ENCODE data around the gene PPP1R12C.

Gene PPP1R12C

GRCh38 chr19:55101261-55101660 lies 16.2 kb downstream of the PPP1R12C start:
- no peaks in the 10 kb centered on the region for H3K9me3 ChIP-seq (ENCODE audit: control insufficient read depth, insufficient read depth, low read length)
- H3K4me3 ChIP-seq (ENCODE audit: low read depth, low read length): no peak overlapping the region
- no peaks in the 10 kb centered on the region for H3K27me3 ChIP-seq (ENCODE audit: control insufficient read depth, insufficient read depth, low read length)
- peaks cover 10% of the 10 kb centered on the region for H3K36me3 ChIP-seq (ENCODE audit: control insufficient read depth, insufficient read depth, low read length)
- no peak overlapping the region for H3K9ac ChIP-seq (ENCODE audit: low read depth, low read length)
- no peaks in the 10 kb centered on the region for H3K4me1 ChIP-seq (ENCODE audit: control insufficient read depth, insufficient read depth, low read length)

DNA sequence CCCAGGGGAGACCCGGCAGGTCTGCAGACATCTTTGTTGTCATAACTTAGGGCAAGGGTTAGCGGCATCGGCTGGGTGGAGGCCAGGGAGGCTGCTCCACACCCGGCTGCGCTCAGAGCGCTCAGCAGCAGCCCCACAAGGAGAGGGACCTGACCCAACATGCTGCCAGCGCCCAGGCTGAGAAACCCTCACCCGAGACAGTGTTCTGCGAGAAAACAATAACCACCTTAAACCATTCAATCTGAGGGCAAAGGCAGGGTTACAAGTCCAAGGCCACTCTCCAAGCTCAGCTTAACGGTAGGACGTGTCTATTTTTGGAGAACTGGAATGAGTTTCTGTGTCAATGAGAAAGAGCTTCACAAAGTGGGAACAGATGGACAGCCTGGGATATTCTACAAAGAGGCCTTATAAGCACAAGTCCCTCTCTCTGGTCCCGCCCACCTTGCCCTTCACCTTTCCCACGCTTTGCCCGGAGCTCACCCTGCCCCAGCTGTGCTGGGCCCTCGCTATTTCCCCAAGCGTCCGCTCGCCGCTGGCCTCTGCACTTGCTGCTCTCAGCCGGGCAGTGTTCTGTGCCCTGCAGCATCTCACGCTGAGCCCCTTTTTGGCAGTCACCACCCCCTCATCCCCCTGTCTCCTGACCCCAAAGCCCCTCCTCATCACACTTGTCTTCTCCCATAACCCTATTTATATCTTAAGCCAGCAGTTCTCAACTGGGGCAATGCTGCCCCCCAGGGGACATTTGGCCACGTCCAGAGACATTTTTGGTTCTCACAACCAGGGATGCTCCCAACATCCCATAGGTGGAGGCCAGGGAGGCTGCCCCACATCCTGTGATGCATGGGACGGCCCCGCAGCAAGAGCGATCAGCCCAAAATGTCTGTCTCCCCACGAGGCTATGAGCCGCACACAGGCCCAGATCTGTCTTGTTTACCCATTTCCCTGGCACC lies 17.6 kb downstream of the PPP1R12C start:
- Histone ChIP-seq H3K4me3 (ENCODE audit: low read depth, low read length) (no peak overlapping the region), H3K36me3 (ENCODE audit: control insufficient read depth, insufficient read depth, low read length) (peaks cover 14% of the 10 kb centered on the region)

DNA sequence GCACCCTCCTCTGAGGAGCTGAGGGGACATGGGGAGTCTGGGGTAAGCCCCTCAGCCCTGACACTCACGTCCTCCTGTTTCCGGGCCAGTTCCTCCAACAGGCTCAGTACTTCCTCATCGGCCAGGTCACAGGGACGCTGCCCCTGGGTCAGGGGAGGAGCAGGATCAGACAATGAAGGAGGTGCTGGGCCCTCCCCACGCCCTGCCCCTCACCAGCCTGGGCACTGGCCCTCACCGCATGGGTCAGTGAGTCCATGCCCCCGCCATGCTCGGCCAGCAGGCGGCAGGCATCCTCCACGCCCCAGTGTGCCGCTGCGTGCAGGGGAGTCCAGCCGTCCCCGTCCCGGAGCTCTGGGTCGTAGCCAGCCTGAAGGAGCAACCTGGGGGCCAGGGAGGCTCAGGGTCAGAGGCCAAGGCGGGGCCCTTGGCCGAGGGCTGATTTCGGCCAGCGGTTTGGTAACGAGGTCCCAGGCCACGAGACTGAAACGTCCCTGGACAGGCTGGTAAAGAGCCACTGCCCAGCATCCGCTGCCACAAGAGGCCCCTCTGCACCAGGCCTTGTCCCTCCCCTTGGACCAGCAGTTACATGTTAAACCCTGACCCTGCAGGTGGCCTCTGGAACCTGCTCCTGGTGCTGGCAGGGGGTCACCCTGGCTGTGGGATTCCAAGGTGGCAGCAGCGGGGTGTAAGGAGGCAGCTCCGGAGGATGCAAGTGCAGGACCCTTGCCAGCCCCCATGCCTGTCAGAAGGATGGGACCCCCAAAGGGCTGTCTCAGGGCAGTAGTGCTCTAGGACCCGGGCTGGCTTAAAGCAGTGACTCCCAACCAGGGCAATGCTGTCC lies 18.5 kb downstream of the PPP1R12C start:
- Histone ChIP-seq H3K4me1 (ENCODE audit: control insufficient read depth, insufficient read depth, low read length) (no peaks in the 10 kb centered on the region), H3K36me3 (ENCODE audit: control insufficient read depth, insufficient read depth, low read length) (peaks cover 16% of the 10 kb centered on the region), H3K9ac (ENCODE audit: low read depth, low read length) (no peak overlapping the region), H3K9me3 (ENCODE audit: control insufficient read depth, insufficient read depth, low read length) (no peaks in the 10 kb centered on the region), H3K4me3 (ENCODE audit: low read depth, low read length) (no peak overlapping the region), H3K27me3 (ENCODE audit: control insufficient read depth, insufficient read depth, low read length) (no peaks in the 10 kb centered on the region)

More for the DNA sequence above, 17.6 kb downstream of the PPP1R12C start:
- no peaks in the 10 kb centered on the region for H3K4me1 ChIP-seq (ENCODE audit: control insufficient read depth, insufficient read depth, low read length)
- no peaks in the 10 kb centered on the region for H3K9me3 ChIP-seq (ENCODE audit: control insufficient read depth, insufficient read depth, low read length)
- H3K9ac ChIP-seq (ENCODE audit: low read depth, low read length): no peak overlapping the region
- no peaks in the 10 kb centered on the region for H3K27me3 ChIP-seq (ENCODE audit: control insufficient read depth, insufficient read depth, low read length)

GRCh38 chr19:55097864-55098715 lies 19.3 kb downstream of the PPP1R12C start:
- no peak overlapping the region for H3K9ac ChIP-seq (ENCODE audit: low read depth, low read length)
- peaks cover 11% of the 10 kb centered on the region for H3K36me3 ChIP-seq (ENCODE audit: control insufficient read depth, insufficient read depth, low read length)
- H3K4me1 ChIP-seq (ENCODE audit: control insufficient read depth, insufficient read depth, low read length): no peaks in the 10 kb centered on the region

GRCh38 chr19:55096061-55096701 lies 21.3 kb downstream of the PPP1R12C start:
- peaks cover 3% of the 10 kb centered on the region for H3K4me1 ChIP-seq (ENCODE audit: control insufficient read depth, insufficient read depth, low read length)
- H3K9me3 ChIP-seq (ENCODE audit: control insufficient read depth, insufficient read depth, low read length): no peaks in the 10 kb centered on the region
- H3K4me3 ChIP-seq (ENCODE audit: low read depth, low read length): no peak overlapping the region
- peak overlapping the region; percentile 12 for H3K9ac ChIP-seq (ENCODE audit: low read depth, low read length)
- peaks cover 13% of the 10 kb centered on the region for H3K36me3 ChIP-seq (ENCODE audit: control insufficient read depth, insufficient read depth, low read length)
- no peaks in the 10 kb centered on the region for H3K27me3 ChIP-seq (ENCODE audit: control insufficient read depth, insufficient read depth, low read length)

More at GRCh38 chr19:55097864-55098715, 19.3 kb downstream of the PPP1R12C start:
- no peaks in the 10 kb centered on the region for H3K9me3 ChIP-seq (ENCODE audit: control insufficient read depth, insufficient read depth, low read length)
- no peak overlapping the region for H3K4me3 ChIP-seq (ENCODE audit: low read depth, low read length)
- H3K27me3 ChIP-seq (ENCODE audit: control insufficient read depth, insufficient read depth, low read length): no peaks in the 10 kb centered on the region

- peak overlapping the region; percentile 12 for H3K9ac ChIP-seq (ENCODE audit: low read depth, low read length)
These were observed 22.0 kb downstream of the PPP1R12C start for GRCh38 chr19:55095260-55096060.

DNA sequence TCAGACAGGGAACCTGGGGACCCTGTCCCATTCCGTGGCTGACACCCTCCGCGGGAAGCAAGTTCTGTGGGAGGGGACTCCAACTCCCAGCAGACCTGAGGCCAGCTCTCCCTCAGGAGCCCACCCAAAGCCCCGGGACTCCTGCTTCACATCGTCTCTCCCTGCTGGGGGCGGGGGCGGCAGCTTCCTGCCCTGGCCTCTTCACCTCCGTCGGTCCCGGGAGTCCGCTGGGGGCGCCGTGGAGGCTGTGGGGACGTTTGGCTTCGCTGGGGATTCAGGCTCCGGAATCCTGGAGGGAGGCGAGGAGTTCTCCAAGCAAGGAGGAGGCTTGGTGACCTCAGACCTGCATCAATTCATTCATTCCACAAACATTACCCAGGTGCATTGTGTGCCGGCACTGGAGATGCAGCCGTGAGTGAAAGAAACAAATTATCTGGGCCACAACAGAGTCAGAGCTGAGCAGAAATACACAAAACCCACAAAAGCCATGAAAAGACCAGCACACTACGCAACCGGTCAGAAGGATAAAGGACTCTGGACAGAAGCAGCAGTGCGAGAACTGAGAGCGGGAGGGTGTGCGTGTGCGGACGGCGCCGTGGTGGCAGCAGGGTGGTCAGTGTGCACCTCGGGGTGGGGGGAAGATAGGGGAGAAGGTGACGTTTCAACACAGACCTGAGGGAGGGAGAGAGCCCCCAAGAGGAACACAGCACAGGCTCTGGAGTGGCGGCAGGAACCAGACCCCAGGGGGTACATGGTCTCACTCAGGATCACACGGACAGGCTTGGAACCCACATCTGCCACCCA lies 22.8 kb downstream of the PPP1R12C start:
- Histone ChIP-seq H3K9me3 (ENCODE audit: control insufficient read depth, insufficient read depth, low read length) (no peaks in the 10 kb centered on the region), H3K4me1 (ENCODE audit: control insufficient read depth, insufficient read depth, low read length) (peaks cover 3% of the 10 kb centered on the region), H3K4me3 (ENCODE audit: low read depth, low read length) (peak overlapping the region; percentile 43), H3K36me3 (ENCODE audit: control insufficient read depth, insufficient read depth, low read length) (peaks cover 19% of the 10 kb centered on the region), H3K9ac (ENCODE audit: low read depth, low read length) (no peak overlapping the region), H3K27me3 (ENCODE audit: control insufficient read depth, insufficient read depth, low read length) (no peaks in the 10 kb centered on the region)

More at GRCh38 chr19:55095260-55096060, 22.0 kb downstream of the PPP1R12C start:
- H3K27me3 ChIP-seq (ENCODE audit: control insufficient read depth, insufficient read depth, low read length): no peaks in the 10 kb centered on the region
- H3K4me1 ChIP-seq (ENCODE audit: control insufficient read depth, insufficient read depth, low read length): peaks cover 3% of the 10 kb centered on the region
- H3K9me3 ChIP-seq (ENCODE audit: control insufficient read depth, insufficient read depth, low read length): no peaks in the 10 kb centered on the region
- peaks cover 19% of the 10 kb centered on the region for H3K36me3 ChIP-seq (ENCODE audit: control insufficient read depth, insufficient read depth, low read length)
- no peak overlapping the region for H3K4me3 ChIP-seq (ENCODE audit: low read depth, low read length)

GRCh38 chr19:55092423-55093318 lies 24.8 kb downstream of the PPP1R12C start:
- peaks cover 2% of the 10 kb centered on the region for H3K27me3 ChIP-seq (ENCODE audit: control insufficient read depth, insufficient read depth, low read length)
- H3K36me3 ChIP-seq (ENCODE audit: control insufficient read depth, insufficient read depth, low read length): peaks cover 16% of the 10 kb centered on the region
- H3K4me1 ChIP-seq (ENCODE audit: control insufficient read depth, insufficient read depth, low read length): peaks cover 5% of the 10 kb centered on the region
- no peaks in the 10 kb centered on the region for H3K9me3 ChIP-seq (ENCODE audit: control insufficient read depth, insufficient read depth, low read length)
- H3K9ac ChIP-seq (ENCODE audit: low read depth, low read length): peak overlapping the region; percentile 26
- peak overlapping the region; percentile 71 for H3K4me3 ChIP-seq (ENCODE audit: low read depth, low read length)

DNA sequence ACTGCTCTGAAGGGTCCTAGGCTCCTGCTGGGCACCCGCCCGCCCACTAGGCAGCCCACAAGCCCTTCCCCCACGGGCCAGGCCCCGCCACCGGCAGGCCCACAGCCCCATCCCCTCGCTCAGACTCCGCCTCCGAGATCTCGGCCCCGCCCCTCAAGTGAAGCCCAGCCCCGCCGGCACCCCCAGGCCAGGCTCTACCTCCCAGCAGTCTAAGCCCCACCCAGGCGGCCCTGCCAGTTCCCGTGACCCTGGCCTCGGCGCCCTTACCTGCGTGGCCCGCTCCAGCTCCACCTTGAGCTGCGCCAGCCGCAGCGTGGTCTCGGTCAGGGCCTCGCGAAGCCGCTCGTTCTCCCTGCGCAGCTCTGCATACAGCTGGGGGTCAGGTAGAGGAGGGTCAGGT lies 25.5 kb downstream of the PPP1R12C start:
- Histone ChIP-seq H3K36me3 (ENCODE audit: control insufficient read depth, insufficient read depth, low read length) (peaks cover 16% of the 10 kb centered on the region), H3K27me3 (ENCODE audit: control insufficient read depth, insufficient read depth, low read length) (peaks cover 2% of the 10 kb centered on the region), H3K4me1 (ENCODE audit: control insufficient read depth, insufficient read depth, low read length) (peaks cover 5% of the 10 kb centered on the region), H3K4me3 (ENCODE audit: low read depth, low read length) (peak overlapping the region; percentile 71), H3K9ac (ENCODE audit: low read depth, low read length) (peak overlapping the region; percentile 26), H3K9me3 (ENCODE audit: control insufficient read depth, insufficient read depth, low read length) (no peaks in the 10 kb centered on the region)
